Neural progenitor cell (in vitro differentiated cells): ENCODE data around the gene FAM83B. TPM values are rescaled to one million over a fixed set of nuclear protein-coding genes. Genes with fewer than 3 reads are reported as not detected.

Experiments used
- DNase-seq: peaks from one replicate; pipeline ENCODE4 v3.0.0-alpha.2; 2016; ENCODE audit warnings: low spot score
- H2AFZ ChIP-seq: fragments of 200-600 bp; sonication (generic); replicated peaks from 2 replicates; pipeline ENCODE4 v1.6.1; 2016; ENCODE audit warnings: antibody characterized with exemption
- H3F3A ChIP-seq: fragments of 200-600 bp; sonication (generic); 2 replicates; pipeline ENCODE4 v1.6.1; 2016; ENCODE audit warnings: antibody characterized with exemption, low read depth
- H3K27ac ChIP-seq: fragments of 200-600 bp; sonication (generic); 2 replicates; pipeline ENCODE4 v1.5.1; 2016; ENCODE audit warnings: mild to moderate bottlenecking
- H3K27me3 ChIP-seq: fragments of 200-600 bp; sonication (generic); 2 replicates; pipeline ENCODE4 v1.6.1; 2016; ENCODE audit warnings: mild to moderate bottlenecking, moderate library complexity
- H3K36me3 ChIP-seq: fragments of 200-600 bp; sonication (generic); 2 replicates; pipeline ENCODE4 v1.5.1; 2016
- H3K4me1 ChIP-seq: fragments of 200-600 bp; sonication (generic); 2 replicates; pipeline ENCODE4 v1.6.1; 2016; ENCODE audit warnings: mixed run types
- H3K4me2 ChIP-seq: fragments of 200-600 bp; sonication (generic); 2 replicates; pipeline ENCODE4 v1.6.1; 2016
- H3K4me3 ChIP-seq: fragments of 200-600 bp; sonication (generic); 2 replicates; pipeline ENCODE4 v1.5.1; 2016
- H3K79me2 ChIP-seq: fragments of 200-600 bp; sonication (generic); 2 replicates; pipeline ENCODE4 v1.6.1; 2016; ENCODE audit warnings: low read depth
- H3K9ac ChIP-seq: fragments of 200-600 bp; sonication (generic); 2 replicates; pipeline ENCODE4 v1.6.1; 2016
- H3K9me3 ChIP-seq: fragments of 200-600 bp; sonication (generic); 2 replicates; pipeline ENCODE4 v1.5.1; 2016; ENCODE audit warnings: low read depth
- H4K20me1 ChIP-seq: fragments of 200-600 bp; sonication (generic); 2 replicates; pipeline ENCODE4 v1.6.1; 2016; ENCODE audit warnings: low read depth
- H3K27ac Mint-ChIP-seq: 3 replicates; pipeline ENCODE4 v1.8.0; 2021; ENCODE audit warnings: mixed read lengths
- H3K27me3 Mint-ChIP-seq: 2 replicates; pipeline ENCODE4 v1.8.0; 2022; ENCODE audit warnings: low read depth, mild to moderate bottlenecking, inconsistent platforms, moderate library complexity, mixed read lengths; ENCODE audit not compliant: insufficient read depth
- H3K36me3 Mint-ChIP-seq: 3 replicates; pipeline ENCODE4 v1.8.0; 2021; ENCODE audit warnings: mixed read lengths
- H3K4me1 Mint-ChIP-seq: 3 replicates; pipeline ENCODE4 v1.8.0; 2021; ENCODE audit warnings: mixed read lengths
- H3K4me3 Mint-ChIP-seq: 3 replicates; pipeline ENCODE4 v1.8.0; 2021; ENCODE audit warnings: mild to moderate bottlenecking, moderate library complexity, mixed read lengths
- H3K9me3 Mint-ChIP-seq: 3 replicates; pipeline ENCODE4 v1.8.0; 2020; ENCODE audit warnings: mixed read lengths
- EZH2 ChIP-seq: fragments of 200-600 bp; sonication (generic); IDR thresholded peaks from 2 replicates; pipeline ENCODE4 v1.6.1; 2017; ENCODE audit warnings: antibody characterized with exemption, mild to moderate bottlenecking, moderate library complexity
- EZH2phosphoT487 ChIP-seq: fragments of 200-600 bp; sonication (generic); IDR thresholded peaks from 2 replicates; pipeline ENCODE4 v1.6.1; 2017; ENCODE audit warnings: antibody characterized with exemption
- total RNA-seq: library from RNA; depleted of rRNA; stranded (reverse); fragments of >200 nt; gene quantifications from 2 replicates; pipeline ENCODE4 v1.2.3, GENCODE V29; 2015; ENCODE audit warnings: low replicate concordance
- TF ChIP-seq, protein P1 (sequence below): fragments of 200-600 bp; sonication (generic); IDR thresholded peaks from 2 replicates; pipeline ENCODE4 v1.5.1; 2017; ENCODE audit warnings: antibody characterized with exemption, mild to moderate bottlenecking

The FAM83B gene
- total RNA-seq, 1 donor from 2014 or later = 5.3 TPM

GRCh38 chr6:54893818-54894217 lies 47.2 kb downstream of the FAM83B start:
- no peak for DNase-seq

GRCh38 chr6:54896302-54896701 lies 49.7 kb downstream of the FAM83B start:
- Mint-ChIP-seq H3K4me3 (no peak overlapping the region), H3K27me3 (no peaks in the 10 kb centered on the region), H3K9me3 (no peaks in the 10 kb centered on the region), H3K27ac (no peak overlapping the region), H3K4me1 (peaks cover 6% of the 10 kb centered on the region), H3K36me3 (no peaks in the 10 kb centered on the region)
- Histone ChIP-seq H4K20me1 (no peaks in the 10 kb centered on the region), H3K4me1 (peaks cover 7% of the 10 kb centered on the region), H2AFZ (no peak overlapping the region), H3K36me3 (no peaks in the 10 kb centered on the region), H3K27ac (no peak overlapping the region), H3K9me3 (no peaks in the 10 kb centered on the region), H3F3A (no peaks in the 10 kb centered on the region), H3K4me3 (no peak overlapping the region), H3K27me3 (no peaks in the 10 kb centered on the region), H3K9ac (no peak overlapping the region), H3K79me2 (no peaks in the 10 kb centered on the region), H3K4me2 (no peak overlapping the region)
- no peak for DNase-seq
- no peak for TF ChIP-seq EZH2
- TF ChIP-seq, protein P1, sequence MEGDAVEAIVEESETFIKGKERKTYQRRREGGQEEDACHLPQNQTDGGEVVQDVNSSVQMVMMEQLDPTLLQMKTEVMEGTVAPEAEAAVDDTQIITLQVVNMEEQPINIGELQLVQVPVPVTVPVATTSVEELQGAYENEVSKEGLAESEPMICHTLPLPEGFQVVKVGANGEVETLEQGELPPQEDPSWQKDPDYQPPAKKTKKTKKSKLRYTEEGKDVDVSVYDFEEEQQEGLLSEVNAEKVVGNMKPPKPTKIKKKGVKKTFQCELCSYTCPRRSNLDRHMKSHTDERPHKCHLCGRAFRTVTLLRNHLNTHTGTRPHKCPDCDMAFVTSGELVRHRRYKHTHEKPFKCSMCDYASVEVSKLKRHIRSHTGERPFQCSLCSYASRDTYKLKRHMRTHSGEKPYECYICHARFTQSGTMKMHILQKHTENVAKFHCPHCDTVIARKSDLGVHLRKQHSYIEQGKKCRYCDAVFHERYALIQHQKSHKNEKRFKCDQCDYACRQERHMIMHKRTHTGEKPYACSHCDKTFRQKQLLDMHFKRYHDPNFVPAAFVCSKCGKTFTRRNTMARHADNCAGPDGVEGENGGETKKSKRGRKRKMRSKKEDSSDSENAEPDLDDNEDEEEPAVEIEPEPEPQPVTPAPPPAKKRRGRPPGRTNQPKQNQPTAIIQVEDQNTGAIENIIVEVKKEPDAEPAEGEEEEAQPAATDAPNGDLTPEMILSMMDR = no peak
- no peak for TF ChIP-seq EZH2phosphoT487

More at GRCh38 chr6:54893818-54894217, 47.2 kb downstream of the FAM83B start:
- Histone ChIP-seq H3F3A (no peaks in the 10 kb centered on the region), H3K4me2 (no peak overlapping the region), H3K27me3 (no peaks in the 10 kb centered on the region), H3K27ac (no peak overlapping the region), H3K9ac (no peak overlapping the region), H3K4me1 (no peaks in the 10 kb centered on the region), H4K20me1 (no peaks in the 10 kb centered on the region), H3K9me3 (no peaks in the 10 kb centered on the region), H3K4me3 (no peak overlapping the region), H2AFZ (no peak overlapping the region), H3K79me2 (no peaks in the 10 kb centered on the region), H3K36me3 (no peaks in the 10 kb centered on the region)
- no peaks in the 10 kb centered on the region for H3K9me3 Mint-ChIP-seq
- H3K27me3 Mint-ChIP-seq = no peaks in the 10 kb centered on the region
- no peak overlapping the region for H3K27ac Mint-ChIP-seq
- no peak overlapping the region for H3K4me3 Mint-ChIP-seq
- H3K36me3 Mint-ChIP-seq = no peaks in the 10 kb centered on the region
- TF ChIP-seq, protein P1 = no peak
- TF ChIP-seq EZH2phosphoT487 (no peak), EZH2 (no peak)
- no peaks in the 10 kb centered on the region for H3K4me1 Mint-ChIP-seq

GRCh38 chr6:54897462-54898189 lies 51.1 kb downstream of the FAM83B start:
- H3K9ac ChIP-seq = no peak overlapping the region
- H2AFZ ChIP-seq = no peak overlapping the region
- H3K27me3 Mint-ChIP-seq = no peaks in the 10 kb centered on the region
- no peak overlapping the region for H3K27ac ChIP-seq
- H3K4me3 Mint-ChIP-seq = no peak overlapping the region
- TF ChIP-seq EZH2 (no peak), EZH2phosphoT487 (no peak)
- TF ChIP-seq, protein P1 = no peak
- no peaks in the 10 kb centered on the region for H3K27me3 ChIP-seq
- no peaks in the 10 kb centered on the region for H4K20me1 ChIP-seq
- no peaks in the 10 kb centered on the region for H3K36me3 ChIP-seq
- peaks cover 7% of the 10 kb centered on the region for H3K4me1 ChIP-seq
- H3K4me2 ChIP-seq = no peak overlapping the region
- no peaks in the 10 kb centered on the region for H3K9me3 Mint-ChIP-seq
- no peaks in the 10 kb centered on the region for H3K79me2 ChIP-seq
- H3K36me3 Mint-ChIP-seq = no peaks in the 10 kb centered on the region
- DNase-seq = no peak
- H3K9me3 ChIP-seq = no peaks in the 10 kb centered on the region
- H3K27ac Mint-ChIP-seq = no peak overlapping the region
- peaks cover 6% of the 10 kb centered on the region for H3K4me1 Mint-ChIP-seq
- H3F3A ChIP-seq = no peaks in the 10 kb centered on the region
- H3K4me3 ChIP-seq = no peak overlapping the region
